ENCODE data around the gene MMP24. TPM values are rescaled to one million over a fixed set of nuclear protein-coding genes. Genes with fewer than 3 reads are reported as not detected.

MMP24 gene
- total and polyA plus RNA-seq, 2 of the 13 experiments (the other 11 are each of a cell fraction or from before 2014, with no cell fraction given) = 0.29 to 0.35 TPM

- no peaks in the 10 kb centered on the region for H4K20me1 ChIP-seq (ENCODE audit: insufficient read depth, low read length)
- FAIRE-seq = peak; percentile 98
- H3K79me2 ChIP-seq (ENCODE audit: insufficient read depth, low read length) = no peaks in the 10 kb centered on the region
- no TSS peak for BruUV-seq (replicated peaks)
- ChIA-PET POLR2A (interaction anchor here (0.7 to 8.8 kb wide), 14 partner anchors 8 to 186 kb away, joined by 3 to 80 read pairs (median 3); partner anchors contain the start of genes CEP250, EDEM2 and EIF6), CTCF (ENCODE audit: low intra/inter-chr PET ratio, low total read pairs) (interaction anchor here (0.7 to 3.4 kb wide), 9 partner anchors 61 to 435 kb away, joined by 3 to 27 read pairs (median 6); partner anchors contain the start of gene EDEM2)
- intact Hi-C loops (cut with micrococcal nuclease; ENCODE audit: unreplicated experiment) (loop anchor here (1.0 kb wide), 5 partner anchors 61 to 435 kb away; no protein-coding TSS in a partner anchor), in situ Hi-C loops (cut with HindIII; ENCODE audit: extremely low pct_ligation_motif_present, low pct_unique_long_range_greater_than_20kb) (loop anchor here (5.0 to 10.0 kb wide), 2 partner anchors 122 to 394 kb away; partner anchors contain the start of genes ACSS2, EDEM2 and GGT7)
- peak; percentile 82 for ATAC-seq
- H3K36me3 ChIP-seq (replicated peaks in 1 of 2; ENCODE audit: control insufficient read depth in 1 of 2, insufficient read depth in 2 of 2, low read length in 2 of 2) = no peaks in the 10 kb centered on the region
- 25% methylated on average over 11 of the region's 14 CpGs for WGBS (ENCODE audit: low lambda C conversion rate)
- H3K4me2 ChIP-seq (ENCODE audit: low read depth, low read length) = peak overlapping the region; percentile 57
- H3K27ac ChIP-seq (ENCODE audit: extremely low read length, insufficient read depth, low read length) = no peak overlapping the region
- peak overlapping the region in 1 of 3 experiments; percentile 35; a peak in 2 of 6 replicates for H3K4me3 ChIP-seq (replicated peaks in 1 of 3; ENCODE audit: insufficient read depth in 1 of 3, low read depth in 2 of 3, low read length in 3 of 3)
- H3K4me1 ChIP-seq (ENCODE audit: insufficient read depth, low read length) = peaks cover 19% of the 10 kb centered on the region
- peak; percentile 77 for DNase-seq (ENCODE audit: low spot score)
- no peaks in the 10 kb centered on the region for H3K27me3 ChIP-seq (ENCODE audit: control insufficient read depth in 1 of 2, insufficient read depth in 2 of 2, low read length in 2 of 2)
- no peak overlapping the region for H2AFZ ChIP-seq (ENCODE audit: low read length)
- no peak overlapping the region for H3K9ac ChIP-seq (ENCODE audit: insufficient read depth, low read depth, low read length)
- no peaks in the 10 kb centered on the region for H3K9me3 ChIP-seq (ENCODE audit: low read length)
- 0 out of 2 replicates have a peak, but pooled peaks have one; percentile 97 for TF ChIP-seq ZNF136 (CRISPR knock-in tag; IDR thresholded peaks at IDR 0.05; ENCODE audit: low read depth)
- no peak; the same call in 1 of the 2 replicates for TF ChIP-seq ZNF331 (CRISPR knock-in tag; IDR thresholded peaks at IDR 0.05)
- TF ChIP-seq ZNF281 (CRISPR knock-in tag; IDR thresholded peaks at IDR 0.05; ENCODE audit: borderline replicate concordance) = 0 out of 2 replicates have a peak, but pooled peaks have one; percentile 11
- TF ChIP-seq CEBPG (CRISPR knock-in tag; IDR thresholded peaks at IDR 0.05) = no peak
- no peak for TF ChIP-seq ATF1 (CRISPR knock-in tag; IDR thresholded peaks at IDR 0.05)
- TF ChIP-seq HDAC2 (CRISPR knock-in tag; IDR thresholded peaks at IDR 0.05) = no peak
- no peak for TF ChIP-seq ZNF878 (CRISPR knock-in tag; IDR thresholded peaks at IDR 0.05)
- peak; percentile 74 for TF ChIP-seq ZNF605 (CRISPR knock-in tag; IDR thresholded peaks at IDR 0.05)
- TF ChIP-seq ZNF256 (CRISPR knock-in tag; conservative IDR thresholded peaks at IDR 0.05) = no peak
- no peak for TF ChIP-seq FOXJ3 (CRISPR knock-in tag; IDR thresholded peaks at IDR 0.05; ENCODE audit: borderline replicate concordance)
- no peak for TF ChIP-seq ZNF678 (CRISPR knock-in tag; IDR thresholded peaks at IDR 0.05)
- no peak for TF ChIP-seq ZNF451 (CRISPR knock-in tag; IDR thresholded peaks at IDR 0.05)
- no peak for TF ChIP-seq ZNF562 (CRISPR knock-in tag; IDR thresholded peaks at IDR 0.05; ENCODE audit: borderline replicate concordance)
- TF ChIP-seq ZNF317 (CRISPR knock-in tag; IDR thresholded peaks at IDR 0.05) = peak; percentile 88
- TF ChIP-seq NFKBIZ (CRISPR knock-in tag; IDR thresholded peaks at IDR 0.05) = no peak
- no peak for TF ChIP-seq ZNF615 (CRISPR knock-in tag; IDR thresholded peaks at IDR 0.05; ENCODE audit: borderline replicate concordance)
- no peak for TF ChIP-seq ZNF430 (CRISPR knock-in tag; IDR thresholded peaks at IDR 0.05)
- TF ChIP-seq KDM5A (IDR thresholded peaks at IDR 0.05; ENCODE audit: borderline replicate concordance, low read length) = no peak
- peak; percentile 57; the same call in 1 of the 2 replicates for TF ChIP-seq ZNF543 (CRISPR knock-in tag; IDR thresholded peaks at IDR 0.05)
- TF ChIP-seq TCF12 (IDR thresholded peaks at IDR 0.05) = no peak
- TF ChIP-seq TCF12 (CRISPR knock-in tag; IDR thresholded peaks at IDR 0.05) = no peak
- TF ChIP-seq ZNF780A (CRISPR knock-in tag; IDR thresholded peaks at IDR 0.05) = no peak
- TF ChIP-seq ZNF552 (CRISPR knock-in tag; IDR thresholded peaks at IDR 0.05; ENCODE audit: borderline replicate concordance) = 0 out of 2 replicates have a peak, but pooled peaks have one; percentile 37
- TF ChIP-seq ZNF20 (CRISPR knock-in tag; IDR thresholded peaks at IDR 0.05) = no peak
Measured at GRCh38 chr20:35269055-35269781, 42.7 kb downstream of the MMP24 start.

All from HepG2 (cell line).